GM12801 (cell line): ENCODE data around the gene VAV2.

Experiments
- TF ChIP-seq, protein P1 (sequence below): IDR thresholded peaks from one replicate; pipeline ENCODE4 v1.5.1; 2011; ENCODE audit warnings: control low read depth; ENCODE audit not compliant: insufficient read length; ENCODE audit errors: extremely low read depth

Gene VAV2

DNA sequence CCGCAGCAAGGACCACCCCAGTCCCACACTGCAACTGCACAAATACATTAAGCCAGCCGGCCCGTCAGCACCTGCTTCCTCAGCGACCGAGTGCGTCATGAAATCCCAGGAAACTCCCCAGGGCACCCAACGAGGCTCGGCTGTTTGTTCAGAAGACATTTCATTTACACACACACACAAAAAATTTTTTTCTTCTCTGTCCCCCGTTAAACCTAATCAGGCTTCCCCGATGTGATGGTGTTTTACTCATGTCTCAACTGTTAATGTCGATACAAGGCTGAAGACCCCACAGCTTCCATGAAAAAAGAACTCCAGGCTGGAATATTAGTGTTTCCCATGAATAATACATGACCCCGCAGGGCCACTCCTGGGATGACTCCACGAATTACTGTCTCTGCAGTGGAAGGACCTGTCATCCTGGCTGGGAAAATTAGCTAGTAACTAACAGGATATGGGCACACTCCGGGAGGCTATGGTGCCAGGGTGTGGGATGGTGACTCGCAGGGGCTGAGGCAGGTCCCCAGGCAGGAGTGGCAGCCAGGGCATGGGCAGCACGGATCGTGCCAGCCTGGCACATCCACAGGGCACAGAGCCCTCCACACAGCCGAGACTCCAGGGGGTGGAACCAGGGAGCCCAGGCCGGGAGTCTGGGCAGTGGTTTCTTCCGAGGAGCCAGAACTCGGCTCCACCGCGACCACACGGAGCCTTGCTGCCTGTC lies 102.4 kb downstream of the VAV2 start:
- TF ChIP-seq, protein P1, sequence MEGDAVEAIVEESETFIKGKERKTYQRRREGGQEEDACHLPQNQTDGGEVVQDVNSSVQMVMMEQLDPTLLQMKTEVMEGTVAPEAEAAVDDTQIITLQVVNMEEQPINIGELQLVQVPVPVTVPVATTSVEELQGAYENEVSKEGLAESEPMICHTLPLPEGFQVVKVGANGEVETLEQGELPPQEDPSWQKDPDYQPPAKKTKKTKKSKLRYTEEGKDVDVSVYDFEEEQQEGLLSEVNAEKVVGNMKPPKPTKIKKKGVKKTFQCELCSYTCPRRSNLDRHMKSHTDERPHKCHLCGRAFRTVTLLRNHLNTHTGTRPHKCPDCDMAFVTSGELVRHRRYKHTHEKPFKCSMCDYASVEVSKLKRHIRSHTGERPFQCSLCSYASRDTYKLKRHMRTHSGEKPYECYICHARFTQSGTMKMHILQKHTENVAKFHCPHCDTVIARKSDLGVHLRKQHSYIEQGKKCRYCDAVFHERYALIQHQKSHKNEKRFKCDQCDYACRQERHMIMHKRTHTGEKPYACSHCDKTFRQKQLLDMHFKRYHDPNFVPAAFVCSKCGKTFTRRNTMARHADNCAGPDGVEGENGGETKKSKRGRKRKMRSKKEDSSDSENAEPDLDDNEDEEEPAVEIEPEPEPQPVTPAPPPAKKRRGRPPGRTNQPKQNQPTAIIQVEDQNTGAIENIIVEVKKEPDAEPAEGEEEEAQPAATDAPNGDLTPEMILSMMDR, result no peak

DNA sequence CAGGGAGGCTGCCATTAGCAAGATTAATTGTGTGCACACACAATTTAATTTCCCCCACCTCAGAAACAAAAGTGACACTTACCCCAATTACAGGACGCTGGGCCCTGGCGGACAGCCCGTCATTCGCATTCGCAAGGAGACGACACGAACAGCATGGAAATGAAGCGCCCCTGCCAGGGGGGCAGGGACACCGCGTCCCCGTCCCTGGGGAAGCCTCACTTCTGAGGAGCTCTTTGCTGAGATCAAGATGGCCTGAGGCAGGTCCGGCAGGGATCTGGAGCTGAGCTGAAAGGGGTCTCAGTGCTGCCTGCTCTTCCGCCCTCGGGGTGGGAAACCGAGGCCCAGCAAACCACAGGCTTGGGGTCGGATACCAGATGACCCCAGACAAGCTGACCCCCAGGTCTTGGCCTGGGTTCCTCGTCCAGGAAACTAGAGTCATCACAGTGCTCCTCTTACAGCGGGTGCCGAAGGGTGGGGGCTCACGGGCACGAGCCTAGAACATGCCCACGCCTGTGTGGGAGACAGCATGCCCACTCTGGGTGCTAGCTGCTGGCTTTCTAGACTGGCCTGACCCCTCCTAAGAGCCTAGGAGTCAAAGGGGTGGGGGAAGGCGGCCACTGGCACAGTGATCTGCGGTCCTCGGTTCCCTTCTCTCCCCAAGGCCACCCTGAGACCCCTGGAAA lies 103.2 kb downstream of the VAV2 start:
- TF ChIP-seq, protein P1, result no peak

DNA sequence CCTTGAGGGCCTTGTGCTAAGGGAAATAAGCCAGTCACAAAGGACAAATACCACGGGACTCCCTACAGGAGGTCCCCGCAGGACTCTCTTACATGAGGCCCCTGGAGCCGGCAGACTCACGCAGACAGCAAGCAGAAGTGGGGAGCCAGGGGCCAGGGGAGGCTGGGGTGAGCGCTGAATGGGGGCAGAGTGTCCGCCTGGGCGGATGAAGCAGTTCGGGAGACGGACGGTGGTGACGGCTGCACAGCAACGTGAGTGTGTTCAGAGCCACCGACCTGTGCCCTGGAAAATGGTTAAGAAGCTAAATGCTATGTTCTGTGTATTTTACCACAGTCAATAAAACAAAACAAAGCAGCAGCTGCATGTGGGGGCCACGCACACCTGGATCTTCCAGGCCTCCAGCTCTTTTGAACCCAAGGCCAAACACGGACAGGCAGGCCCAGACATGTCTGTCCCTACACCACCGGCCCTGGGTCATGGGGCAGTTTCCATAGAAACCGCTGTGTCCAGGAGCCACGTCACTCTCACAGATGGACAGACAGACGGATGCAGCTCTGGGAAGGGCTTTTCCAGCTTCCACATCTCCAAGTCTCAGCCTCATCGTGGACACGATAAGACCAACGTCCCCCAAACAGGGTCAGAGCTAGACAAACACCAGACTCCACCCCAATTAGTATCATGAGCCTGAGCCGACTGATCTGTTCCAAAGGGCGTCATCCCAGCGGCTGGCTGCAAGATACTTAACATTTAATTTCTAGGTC lies 103.9 kb downstream of the VAV2 start:
- TF ChIP-seq, protein P1, result no peak

DNA sequence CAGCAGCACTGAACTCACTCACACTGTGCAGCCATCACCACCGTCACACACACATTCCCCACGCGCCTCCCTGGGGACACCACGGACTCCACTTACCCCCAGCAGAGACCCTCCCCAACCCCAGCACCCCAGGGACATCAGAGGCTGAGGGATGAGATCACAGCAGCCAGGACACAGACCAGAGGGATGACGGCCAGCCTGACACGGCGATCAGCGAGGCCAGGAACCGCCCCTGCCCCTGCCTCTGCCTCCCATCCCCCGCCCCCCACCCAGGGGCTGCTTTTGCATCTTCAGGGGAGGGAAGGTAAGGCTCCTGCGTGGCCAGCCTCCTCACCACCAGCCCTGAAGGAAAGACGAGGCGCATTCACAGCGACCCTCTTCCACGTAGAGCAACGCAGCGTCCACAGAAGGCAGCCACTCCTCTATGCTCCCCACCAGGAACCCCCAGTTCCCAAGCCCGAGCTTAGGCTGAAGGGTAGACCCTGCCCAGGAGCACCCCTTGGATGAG lies 104.5 kb downstream of the VAV2 start:
- TF ChIP-seq, protein P1, result no peak

DNA sequence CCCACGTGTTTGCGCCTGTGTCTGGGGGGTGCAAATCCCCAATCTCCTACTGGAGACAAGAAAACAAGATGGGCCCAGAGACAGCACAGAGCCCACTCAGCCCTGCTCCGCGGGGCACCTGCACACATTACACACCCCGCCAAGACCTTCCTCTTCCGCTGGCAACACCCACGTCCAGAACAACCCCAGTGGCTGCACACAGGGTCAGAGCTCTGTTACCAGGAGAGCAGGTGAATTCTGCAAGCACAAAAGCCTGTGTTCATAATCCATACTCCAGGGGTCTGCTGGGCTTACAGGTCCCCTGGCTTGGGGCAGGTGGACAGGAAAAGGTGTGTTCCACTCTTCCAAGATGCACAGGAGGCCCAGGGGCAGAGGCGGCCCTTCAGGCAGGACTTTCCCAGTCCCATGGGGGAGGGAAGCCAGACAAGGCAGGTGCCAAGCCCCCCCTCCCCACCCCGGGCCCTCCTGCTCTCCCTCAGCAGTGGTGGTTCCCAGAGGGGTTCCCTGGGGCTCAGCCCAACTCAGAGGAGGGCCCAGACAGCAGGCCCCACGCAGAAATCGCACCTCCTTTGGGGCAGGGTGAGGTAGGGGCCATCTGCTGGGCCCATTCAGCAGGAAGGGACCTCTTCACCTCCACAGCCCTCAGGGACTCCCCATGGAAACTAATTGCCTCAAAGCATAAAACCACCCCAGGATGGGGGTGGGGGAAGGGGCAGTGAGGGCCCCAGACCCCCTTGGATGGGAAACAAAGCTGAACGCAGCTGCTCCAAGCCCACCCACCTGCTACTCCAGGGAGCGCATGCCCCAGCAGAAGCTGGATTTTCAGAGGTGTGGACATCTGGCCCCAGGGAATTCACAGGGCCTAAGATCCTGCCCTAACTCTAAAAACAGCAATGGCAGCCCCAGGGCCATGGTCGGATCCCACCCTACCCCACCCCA lies 105.3 kb downstream of the VAV2 start:
- TF ChIP-seq, protein P1, result no peak

DNA sequence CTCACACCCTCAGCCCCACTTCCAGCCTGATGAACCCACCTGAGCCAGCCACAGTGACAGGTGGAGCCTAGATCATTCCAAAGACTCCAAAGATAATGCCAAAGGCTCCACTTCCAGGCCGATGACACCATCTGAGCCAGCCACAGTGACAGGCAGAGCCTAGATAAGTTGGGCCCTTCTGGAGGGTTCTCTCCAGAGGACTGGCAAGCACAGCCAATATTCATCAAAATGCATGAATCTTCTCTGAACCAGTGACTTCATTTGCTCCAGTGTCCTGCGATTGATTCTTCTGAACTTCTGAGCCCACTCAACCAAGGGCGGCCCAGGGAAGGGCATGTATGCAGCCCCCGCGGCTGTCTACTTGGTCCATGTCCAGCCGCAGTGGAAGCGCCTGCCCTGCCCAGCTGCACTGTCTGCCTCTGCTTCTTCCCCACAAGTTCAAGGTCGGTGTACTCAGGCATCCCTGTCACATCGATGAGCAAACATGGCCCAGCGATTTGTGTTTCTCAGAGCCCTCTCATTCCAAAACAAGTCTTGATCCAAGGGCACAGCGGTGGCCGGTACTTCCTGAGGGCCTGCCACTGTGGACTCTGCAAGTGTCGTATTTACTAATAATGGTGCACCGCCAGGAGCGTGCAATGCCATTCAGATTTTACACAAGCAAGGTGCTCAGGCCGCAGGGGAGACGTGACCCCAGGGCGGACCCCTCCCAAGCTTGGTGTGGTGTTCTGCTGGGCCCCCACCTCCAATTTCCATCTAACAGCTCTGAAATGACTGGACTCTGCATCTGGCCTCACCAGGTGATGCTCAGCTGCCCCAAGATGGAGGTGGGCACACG lies 107.0 kb downstream of the VAV2 start:
- TF ChIP-seq, protein P1, result no peak
